HepG2 (cell line): ENCODE measurements around the gene DOK4. TPM values are rescaled to one million over a fixed set of nuclear protein-coding genes. Genes with fewer than 3 reads are reported as not detected.

ENCODE experiments used
- EED ChIP-seq: sonication (generic); formaldehyde crosslinking; IDR thresholded peaks from 2 replicates; pipeline ENCODE4 v1.5.0; 2020; ENCODE audit warnings: mild to moderate bottlenecking, missing genetic modification reagents
- ETV6 ChIP-seq: sonication (generic); formaldehyde crosslinking; conservative IDR thresholded peaks from 2 replicates; pipeline ENCODE4 v1.4.0; 2020; ENCODE audit warnings: missing genetic modification reagents
- KAT8 ChIP-seq: IDR thresholded peaks from 2 replicates; pipeline ENCODE4 v1.6.1; 2016; ENCODE audit warnings: missing genetic modification reagents, missing compliant biosample characterization
- KIAA2018 ChIP-seq: sonication (generic); formaldehyde crosslinking; IDR thresholded peaks from 2 replicates; pipeline ENCODE4 v1.5.0; 2020; ENCODE audit warnings: mild to moderate bottlenecking, missing genetic modification reagents, borderline replicate concordance
- MLXIP ChIP-seq: sonication (generic); formaldehyde crosslinking; IDR thresholded peaks from 2 replicates; pipeline ENCODE4 v1.9.0; 2021; ENCODE audit warnings: missing genetic modification reagents, borderline replicate concordance
- PITX1 ChIP-seq: sonication (generic); formaldehyde crosslinking; IDR thresholded peaks from 2 replicates; pipeline ENCODE4 v1.5.1; 2020; ENCODE audit warnings: mild to moderate bottlenecking, missing genetic modification reagents
- SP140L ChIP-seq: sonication (generic); formaldehyde crosslinking; IDR thresholded peaks from 2 replicates; pipeline ENCODE4 v1.4.0; 2020; ENCODE audit warnings: missing genetic modification reagents, borderline replicate concordance
- SPEN ChIP-seq: sonication (generic); formaldehyde crosslinking; IDR thresholded peaks from 2 replicates; pipeline ENCODE4 v1.5.1; 2020; ENCODE audit warnings: low read depth, mild to moderate bottlenecking, missing genetic modification reagents
- THAP8 ChIP-seq: sonication (generic); formaldehyde crosslinking; IDR thresholded peaks from 2 replicates; pipeline ENCODE4 v1.5.1; 2020; ENCODE audit warnings: missing genetic modification reagents, mild to moderate bottlenecking, borderline replicate concordance
- TP53 ChIP-seq: sonication (generic); formaldehyde crosslinking; conservative IDR thresholded peaks from 2 replicates; pipeline ENCODE4 v1.4.0; 2020; ENCODE audit warnings: missing genetic modification reagents
- ZFP62 ChIP-seq: sonication (generic); formaldehyde crosslinking; IDR thresholded peaks from 2 replicates; pipeline ENCODE4 v1.4.0; 2020; ENCODE audit warnings: missing genetic modification reagents
- ZMYM4 ChIP-seq: sonication (generic); formaldehyde crosslinking; IDR thresholded peaks from 2 replicates; pipeline ENCODE4 v1.8.1; 2023; ENCODE audit warnings: mild to moderate bottlenecking, missing genetic modification reagents
- ZNF20 ChIP-seq: sonication (generic); formaldehyde crosslinking; IDR thresholded peaks from 2 replicates; pipeline ENCODE4 v1.4.0; 2020; ENCODE audit warnings: mild to moderate bottlenecking, moderate library complexity, missing genetic modification reagents
- ZNF414 ChIP-seq: sonication (generic); formaldehyde crosslinking; IDR thresholded peaks from 2 replicates; pipeline ENCODE4 v1.5.0; 2020; ENCODE audit warnings: missing genetic modification reagents
- ZNF547 ChIP-seq: sonication (generic); formaldehyde crosslinking; IDR thresholded peaks from 2 replicates; pipeline ENCODE4 v1.5.1; 2020; ENCODE audit warnings: mild to moderate bottlenecking, missing genetic modification reagents
- ZNF562 ChIP-seq: sonication (generic); formaldehyde crosslinking; IDR thresholded peaks from 2 replicates; pipeline ENCODE4 v1.8.0; 2022; ENCODE audit warnings: missing genetic modification reagents, borderline replicate concordance
- ZNF75D ChIP-seq: sonication (generic); formaldehyde crosslinking; IDR thresholded peaks from 2 replicates; pipeline ENCODE4 v1.8.1; 2023; ENCODE audit warnings: missing genetic modification reagents, mild to moderate bottlenecking, borderline replicate concordance
- polyA plus RNA-seq, 8 experiments: library from polyadenylated mRNA; depleted of rRNA in 3 of 8; stranded (reverse) in 7 of 8; unstranded in 1 of 8; fragments of >200 nt; fragmentation: Illumina TruSeq in 4 of 8; extraction: Trizol in 4 of 8; gene quantifications; 2 replicates each; pipeline versions ENCODE4 v1.2.1 to v1.2.3, GENCODE V29; 2011 to 2016; ENCODE audit warnings: low read depth in 4 of 8, missing spikeins in 1 of 8, mixed read lengths in 1 of 8; ENCODE audit not compliant: insufficient read depth in 1 of 8
- total RNA-seq, 5 experiments: library from RNA; depleted of rRNA; stranded (reverse); fragments of >200 nt; fragmentation: Illumina TruSeq; extraction: Trizol; gene quantifications; 2 replicates each; pipeline ENCODE4 v1.2.3, GENCODE V29; 2016; ENCODE audit warnings: low read depth in 1 of 5

DOK4 gene
- total and polyA plus RNA-seq, 2 of the 13 experiments (the other 11 are each of a cell fraction or from before 2014, with no cell fraction given) = 52.7 to 70.0 TPM

GRCh38 chr16:57447186-57447962 lies 38.9 kb downstream of the DOK4 start, which contains the start of the genes CIAPIN1 and COQ9 (continued):
- TF ChIP-seq SPEN (peak; percentile 99), ZFP62 (CRISPR knock-in tag) (0 out of 2 replicates have a peak, but pooled peaks have one; percentile 41), KIAA2018 (CRISPR knock-in tag) (peak; percentile 85; the same call in 1 of the 2 replicates), KAT8 (CRISPR knock-in tag) (peak; percentile 97), ZMYM4 (CRISPR knock-in tag) (peak; percentile 87), EED (CRISPR knock-in tag) (peak; percentile 95), ZNF547 (peak; percentile 98), PITX1 (CRISPR knock-in tag) (peak; percentile 47), MLXIP (CRISPR knock-in tag) (no peak), ETV6 (no peak; the same call in 1 of the 2 replicates), ZNF562 (no peak), TP53 (peak; percentile 83), ZNF75D (CRISPR knock-in tag) (peak; percentile 93), SP140L (CRISPR knock-in tag) (peak; percentile 25; the same call in 1 of the 2 replicates), ZNF20 (CRISPR knock-in tag) (no peak), THAP8 (CRISPR knock-in tag) (peak; percentile 98), ZNF414 (CRISPR knock-in tag) (no peak)
